A673 (cell line): ENCODE results near the gene HS3ST3A1. TPM values are rescaled to one million over a fixed set of nuclear protein-coding genes. Genes with fewer than 3 reads are reported as not detected.

ENCODE experiments used
- BruUV-seq: library from RNA; stranded (reverse); fragments of 400-500 nt; replicated peaks from 2 replicates; lab custom pipeline; 2021; lab: Mats Ljungman, UMichigan
- CTCF ChIA-PET: fragments of 300-600 bp; sonication (Branson Sonifier 250); formaldehyde crosslinking; loops from one replicate; lab custom pipeline; 2022; ENCODE audit warnings: antibody characterized with exemption; lab: Charles Lee
- POLR2A ChIA-PET: fragments of 300-600 bp; sonication (Branson Sonifier 250); formaldehyde crosslinking; loops from one replicate; lab custom pipeline; 2022; ENCODE audit warnings: antibody characterized with exemption; ENCODE audit not compliant: low non-redundant PET; lab: Charles Lee
- DNase-seq: peaks from one replicate; pipeline ENCODE4 v3.0.0-alpha.2; 2015; ENCODE audit warnings: low spot score
- H3K27ac ChIP-seq: fragments of 200-600 bp; sonication (generic); 2 replicates; pipeline ENCODE4 v1.5.1; 2016; ENCODE audit warnings: mixed run types, low read depth, mild to moderate bottlenecking, mixed read lengths, antibody characterized with exemption, low read length; ENCODE audit not compliant: poor library complexity, severe bottlenecking
- H3K27me3 ChIP-seq: fragments of 200-600 bp; sonication (generic); replicated peaks from 2 replicates; pipeline ENCODE4 v1.6.1; 2017; ENCODE audit warnings: mixed run types, low read depth, mild to moderate bottlenecking, mixed read lengths, antibody characterized with exemption, low read length; ENCODE audit not compliant: insufficient read depth, poor library complexity
- H3K36me3 ChIP-seq: fragments of 200-600 bp; sonication (generic); 2 replicates; pipeline ENCODE4 v1.6.1; 2016; ENCODE audit warnings: mixed run types, mild to moderate bottlenecking, mixed read lengths, antibody characterized with exemption, low read length; ENCODE audit not compliant: insufficient read depth, poor library complexity, severe bottlenecking
- H3K4me1 ChIP-seq: fragments of 200-600 bp; sonication (generic); 2 replicates; pipeline ENCODE4 v1.6.1; 2017; ENCODE audit warnings: mixed run types, mild to moderate bottlenecking, mixed read lengths, antibody characterized with exemption, low read length; ENCODE audit not compliant: insufficient read depth, poor library complexity, severe bottlenecking
- H3K4me3 ChIP-seq: fragments of 200-600 bp; sonication (generic); 2 replicates; pipeline ENCODE4 v1.5.1; 2016; ENCODE audit warnings: low read depth, mixed run types, mild to moderate bottlenecking, mixed read lengths, low read length; ENCODE audit not compliant: poor library complexity, severe bottlenecking
- H3K9me3 ChIP-seq: fragments of 200-600 bp; sonication (generic); 2 replicates; pipeline ENCODE4 v1.6.1; 2016; ENCODE audit warnings: mixed run types, low read depth, mild to moderate bottlenecking, mixed read lengths, antibody characterized with exemption, low read length; ENCODE audit not compliant: poor library complexity, severe bottlenecking
- EZH2 ChIP-seq: fragments of 200-600 bp; sonication (generic); IDR thresholded peaks from 2 replicates; pipeline ENCODE4 v1.6.1; 2017; ENCODE audit warnings: borderline replicate concordance, low read depth, mild to moderate bottlenecking, mixed read lengths, antibody characterized with exemption, low read length; ENCODE audit not compliant: poor library complexity, severe bottlenecking
- intact Hi-C: fragments of 100-400 bp; cut with micrococcal nuclease; formaldehyde crosslinking; loops from one replicate; pipeline ENCODE4 v1.10.0; 2022; ENCODE audit not compliant: unreplicated experiment
- total RNA-seq: library from RNA; stranded (reverse); gene quantifications from 2 replicates; pipeline ENCODE4 v1.2.3, GENCODE V29; 2021
- TF ChIP-seq, protein P1 (sequence below): fragments of 300-800, 200-600 bp; sonication (generic); conservative IDR thresholded peaks from 2 replicates; pipeline ENCODE4 v1.5.1; 2017; ENCODE audit warnings: low read depth, mild to moderate bottlenecking, antibody characterized with exemption, low read length, moderate library complexity, mixed read lengths

The HS3ST3A1 gene
- total RNA-seq, 1 experiment from 2014 or later: not detected

GRCh38 chr17:13491916-13492736 is 109.6 kb downstream of the HS3ST3A1 start:
- peaks cover 18% of the 10 kb centered on the region for H3K9me3 ChIP-seq
- H3K27me3 ChIP-seq: no peaks in the 10 kb centered on the region
- no peak for DNase-seq
- no peak for TF ChIP-seq EZH2
- TF ChIP-seq, protein P1, sequence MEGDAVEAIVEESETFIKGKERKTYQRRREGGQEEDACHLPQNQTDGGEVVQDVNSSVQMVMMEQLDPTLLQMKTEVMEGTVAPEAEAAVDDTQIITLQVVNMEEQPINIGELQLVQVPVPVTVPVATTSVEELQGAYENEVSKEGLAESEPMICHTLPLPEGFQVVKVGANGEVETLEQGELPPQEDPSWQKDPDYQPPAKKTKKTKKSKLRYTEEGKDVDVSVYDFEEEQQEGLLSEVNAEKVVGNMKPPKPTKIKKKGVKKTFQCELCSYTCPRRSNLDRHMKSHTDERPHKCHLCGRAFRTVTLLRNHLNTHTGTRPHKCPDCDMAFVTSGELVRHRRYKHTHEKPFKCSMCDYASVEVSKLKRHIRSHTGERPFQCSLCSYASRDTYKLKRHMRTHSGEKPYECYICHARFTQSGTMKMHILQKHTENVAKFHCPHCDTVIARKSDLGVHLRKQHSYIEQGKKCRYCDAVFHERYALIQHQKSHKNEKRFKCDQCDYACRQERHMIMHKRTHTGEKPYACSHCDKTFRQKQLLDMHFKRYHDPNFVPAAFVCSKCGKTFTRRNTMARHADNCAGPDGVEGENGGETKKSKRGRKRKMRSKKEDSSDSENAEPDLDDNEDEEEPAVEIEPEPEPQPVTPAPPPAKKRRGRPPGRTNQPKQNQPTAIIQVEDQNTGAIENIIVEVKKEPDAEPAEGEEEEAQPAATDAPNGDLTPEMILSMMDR: no peak
- no TSS peak for BruUV-seq
- H3K4me1 ChIP-seq: no peaks in the 10 kb centered on the region
- intact Hi-C loops: no loop called here
- H3K4me3 ChIP-seq: no peak overlapping the region
- ChIA-PET POLR2A (no interaction called here), CTCF (no interaction called here)
- no peaks in the 10 kb centered on the region for H3K36me3 ChIP-seq
- no peak overlapping the region for H3K27ac ChIP-seq

DNA sequence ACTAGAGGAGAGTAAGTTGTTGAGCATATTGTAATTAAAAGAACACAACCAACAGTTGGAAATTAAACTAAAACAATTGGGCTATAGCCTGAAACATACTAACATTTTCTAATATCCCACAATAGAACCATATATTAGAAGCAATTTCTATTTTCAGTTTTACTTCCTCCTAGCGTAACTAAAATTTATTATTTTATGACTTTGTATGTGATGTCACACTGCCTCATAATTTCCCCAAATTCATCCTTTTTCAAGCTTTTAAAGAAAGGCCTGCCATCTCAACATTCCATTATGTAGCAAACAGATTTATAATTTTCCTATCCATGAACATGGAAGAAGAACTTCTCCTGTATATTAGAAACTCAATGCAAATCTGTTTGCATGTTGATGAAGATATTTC is 110.2 kb downstream of the HS3ST3A1 start:
- TF ChIP-seq EZH2: no peak
- TF ChIP-seq, protein P1: no peak

GRCh38 chr17:13490906-13491482 is 110.7 kb downstream of the HS3ST3A1 start:
- BruUV-seq: no TSS peak
- H3K9me3 ChIP-seq: peaks cover 24% of the 10 kb centered on the region
- no peaks in the 10 kb centered on the region for H3K27me3 ChIP-seq
- no peak overlapping the region for H3K27ac ChIP-seq
- ChIA-PET POLR2A (no interaction called here), CTCF (no interaction called here)
- no peaks in the 10 kb centered on the region for H3K36me3 ChIP-seq
- intact Hi-C loops: no loop called here
- no peaks in the 10 kb centered on the region for H3K4me1 ChIP-seq
- TF ChIP-seq, protein P1: no peak
- no peak for TF ChIP-seq EZH2
- DNase-seq: no peak
- H3K4me3 ChIP-seq: no peak overlapping the region

More for the DNA sequence above, 110.2 kb downstream of the HS3ST3A1 start:
- no TSS peak for BruUV-seq
- no peaks in the 10 kb centered on the region for H3K36me3 ChIP-seq
- peaks cover 19% of the 10 kb centered on the region for H3K9me3 ChIP-seq
- POLR2A ChIA-PET: no interaction called here
- no peaks in the 10 kb centered on the region for H3K27me3 ChIP-seq
- DNase-seq: no peak
- CTCF ChIA-PET: no interaction called here
- intact Hi-C loops: no loop called here
- no peaks in the 10 kb centered on the region for H3K4me1 ChIP-seq
- no peak overlapping the region for H3K4me3 ChIP-seq
- no peak overlapping the region for H3K27ac ChIP-seq
